ENCODE data around the gene AKR1A1.
"Not testable (repeated sequence)": the region's sequence is repeated elsewhere in the genome, so short reads cannot be mapped to it uniquely, and the experiment has no call there.

AKR1A1 gene

DNA sequence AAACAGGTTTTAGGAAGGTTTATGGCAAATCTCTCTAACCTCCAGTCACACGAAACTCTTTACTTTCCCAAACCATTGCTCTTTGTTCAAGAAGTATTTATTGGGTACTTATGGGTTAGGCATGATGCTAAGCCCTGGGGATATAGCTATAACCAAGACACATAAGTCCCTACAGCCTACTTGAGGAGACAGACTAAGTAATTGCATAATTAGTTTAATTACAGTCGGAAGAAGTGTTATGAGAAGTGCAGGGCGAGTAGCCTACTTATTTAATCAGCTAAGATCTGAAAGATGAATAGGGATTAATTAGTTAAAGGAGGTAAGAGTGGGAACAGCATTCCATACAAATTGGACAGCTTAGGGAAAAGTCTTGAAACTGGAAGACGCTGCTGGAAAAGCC, 20.0 kb downstream of the AKR1A1 start:
- DNase-seq: no peak

DNA sequence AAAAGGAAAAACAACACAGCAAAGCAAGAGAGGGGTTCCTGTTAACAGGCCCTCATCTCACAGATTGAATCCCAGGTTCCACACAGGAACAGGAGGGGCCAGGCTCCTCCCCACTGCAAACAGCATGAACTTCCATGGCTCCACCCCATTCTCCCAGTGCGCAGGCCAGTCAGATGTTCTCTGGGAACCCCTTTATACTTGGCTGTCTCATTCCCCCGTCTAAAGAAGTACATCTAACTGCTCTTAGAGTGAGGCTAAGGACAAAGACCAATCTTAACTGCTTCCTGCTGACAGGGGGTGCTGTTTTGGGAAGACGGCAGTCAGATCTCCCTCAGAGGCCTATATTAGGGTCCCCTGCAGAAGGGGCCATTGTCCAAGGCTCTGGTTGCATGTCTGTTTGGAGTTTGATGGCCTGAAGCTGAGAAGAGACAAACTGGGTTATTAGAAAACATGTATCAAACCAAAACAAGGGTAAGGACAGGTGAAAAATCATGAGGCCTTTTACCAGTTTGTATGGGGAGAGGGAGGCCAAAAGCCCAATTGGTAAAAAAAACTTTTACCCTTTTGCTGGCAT, 22.7 kb downstream of the AKR1A1 start:
- DNase-seq: no peak

DNA sequence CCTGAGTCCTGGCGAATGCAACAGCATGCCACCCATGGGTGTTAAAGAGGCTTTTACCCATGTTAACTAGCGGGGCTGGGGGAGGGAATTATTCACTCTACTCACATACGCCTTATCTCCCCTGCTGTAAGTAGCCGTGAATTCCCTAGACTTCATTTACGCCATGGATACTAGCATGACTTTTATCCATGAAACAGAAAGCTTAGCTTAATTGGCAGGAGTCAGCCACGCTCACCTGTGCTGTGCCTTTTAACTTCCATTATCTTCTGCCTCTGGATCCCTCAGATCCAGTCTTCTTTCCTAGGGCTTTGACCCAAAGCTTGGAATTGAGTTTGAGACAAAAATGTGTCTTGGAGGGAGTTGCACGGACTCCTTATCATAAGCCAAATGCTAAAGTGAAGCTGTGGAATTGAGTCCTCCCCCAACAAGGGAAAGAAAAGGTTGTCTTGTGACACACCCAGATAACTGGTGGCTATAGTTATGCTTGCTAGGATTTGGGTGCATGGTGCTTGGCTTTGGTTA, 23.5 kb downstream of the AKR1A1 start:
- no peak for DNase-seq

DNA sequence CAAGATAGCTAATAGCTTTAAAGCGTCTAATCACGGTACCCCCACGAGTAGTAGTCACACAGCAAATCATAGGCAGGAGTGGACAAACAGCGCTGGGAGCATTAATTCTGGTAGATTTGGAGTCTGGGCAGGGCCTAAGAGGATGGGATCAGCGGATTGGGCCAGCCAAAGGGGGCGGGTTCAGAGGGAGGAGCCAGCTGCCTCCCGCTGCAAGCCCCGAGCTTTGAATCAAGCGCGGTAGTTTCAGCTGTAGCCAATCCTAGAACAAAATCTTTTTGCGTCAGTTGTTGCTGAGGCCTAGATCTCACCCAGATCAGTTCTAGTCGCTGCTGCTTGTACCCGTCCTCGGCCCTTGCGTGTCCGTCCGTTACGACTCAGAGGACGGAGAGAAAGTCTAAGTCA, 32.6 kb downstream of the AKR1A1 start:
- peak; percentile 94 for DNase-seq

DNA sequence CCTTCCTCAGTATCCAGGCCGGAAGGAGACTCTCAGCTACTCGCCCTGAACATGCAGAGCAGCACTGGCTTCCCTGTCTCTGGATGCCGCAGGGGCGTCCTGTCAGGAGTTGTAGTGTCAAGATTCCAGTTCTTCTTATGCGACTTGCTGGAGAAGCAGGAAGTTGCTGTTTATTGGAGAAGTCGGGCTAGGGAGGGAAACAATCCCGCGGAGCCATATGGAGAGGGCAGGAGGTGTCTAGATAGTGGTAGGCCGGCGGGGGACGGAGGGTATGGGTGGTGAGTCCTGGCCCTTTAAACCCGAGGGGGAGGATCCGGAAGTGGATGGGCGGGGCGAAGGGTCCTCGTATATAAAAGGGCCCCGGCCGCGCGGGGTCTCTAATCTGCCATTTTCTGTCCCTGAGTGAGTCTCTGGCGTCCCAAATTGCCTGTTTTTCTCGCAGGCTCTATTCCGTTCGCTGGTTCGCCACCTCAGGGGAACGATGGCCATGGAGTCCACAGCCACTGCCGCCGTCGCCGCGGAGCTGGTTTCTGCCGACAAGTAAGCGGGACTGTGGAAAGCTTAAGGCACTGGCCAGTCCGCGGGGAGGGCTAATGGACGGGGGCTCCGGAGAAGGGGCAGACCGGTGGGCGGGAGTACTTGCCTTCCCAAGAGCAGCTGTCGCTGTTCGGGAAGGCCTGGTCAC, 33.2 kb downstream of the AKR1A1 start, which contains the start of gene NASP:
Gene NASP, plus strand, starts transcription at position 376 of the 685 bp plus-strand sequence. Its CDS starts 106 bp downstream, at position 482.
- peak; percentile 70 for DNase-seq

DNA sequence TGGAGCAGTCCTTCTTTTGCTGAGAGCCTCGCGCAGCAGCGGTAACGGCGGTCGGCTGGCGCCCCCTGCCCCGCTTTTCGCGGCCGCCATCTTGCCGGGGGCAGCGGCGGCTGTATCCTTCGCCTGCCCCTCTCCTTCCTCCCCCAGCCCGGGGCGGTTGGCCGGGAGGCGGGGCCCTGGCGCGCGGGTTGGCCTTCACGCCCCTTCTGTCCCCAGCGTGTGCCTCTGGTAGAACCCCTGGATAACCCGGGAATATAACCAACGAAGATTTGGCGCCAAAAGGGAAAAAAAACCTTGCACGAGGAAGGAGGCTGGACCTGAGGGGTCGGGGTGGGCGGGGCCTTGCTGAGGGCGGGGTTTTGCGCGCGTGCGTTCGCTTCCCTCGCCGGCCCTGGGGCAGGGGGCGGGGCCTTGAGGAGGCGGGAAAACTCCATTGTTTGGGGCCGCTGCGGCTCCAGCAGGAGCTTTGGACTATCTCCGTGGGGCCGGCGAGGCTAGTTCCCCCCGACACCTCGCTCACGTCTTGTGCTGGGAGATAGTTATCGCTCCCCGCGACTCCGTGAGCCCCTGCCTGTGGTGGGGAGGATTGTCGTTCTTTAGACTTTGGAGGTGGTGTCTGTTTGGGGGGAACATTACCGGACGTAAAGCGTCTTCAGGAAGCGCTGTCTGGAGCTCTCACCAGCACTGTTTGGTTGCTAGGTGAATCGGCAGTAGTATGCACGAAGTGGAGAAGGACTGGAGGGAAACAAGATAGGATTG, 33.9 kb downstream of the AKR1A1 start:
- peak; percentile 79 for DNase-seq

DNA sequence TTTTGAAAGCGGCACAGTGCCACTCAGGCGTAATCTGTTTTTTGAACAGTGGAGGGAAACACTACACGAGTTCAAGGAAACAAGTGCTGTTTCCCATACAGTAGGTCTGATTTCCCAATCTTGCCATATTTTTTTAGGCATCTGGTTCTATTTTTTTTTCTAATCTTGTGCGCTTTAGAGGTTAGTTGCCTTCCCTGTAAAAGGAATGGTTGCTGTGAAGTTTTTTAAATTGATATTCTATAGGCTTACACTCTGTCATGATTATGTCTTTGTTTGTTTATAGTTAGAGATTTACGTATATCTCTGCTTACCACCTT, 34.4 kb downstream of the AKR1A1 start:
- no peak for DNase-seq

DNA sequence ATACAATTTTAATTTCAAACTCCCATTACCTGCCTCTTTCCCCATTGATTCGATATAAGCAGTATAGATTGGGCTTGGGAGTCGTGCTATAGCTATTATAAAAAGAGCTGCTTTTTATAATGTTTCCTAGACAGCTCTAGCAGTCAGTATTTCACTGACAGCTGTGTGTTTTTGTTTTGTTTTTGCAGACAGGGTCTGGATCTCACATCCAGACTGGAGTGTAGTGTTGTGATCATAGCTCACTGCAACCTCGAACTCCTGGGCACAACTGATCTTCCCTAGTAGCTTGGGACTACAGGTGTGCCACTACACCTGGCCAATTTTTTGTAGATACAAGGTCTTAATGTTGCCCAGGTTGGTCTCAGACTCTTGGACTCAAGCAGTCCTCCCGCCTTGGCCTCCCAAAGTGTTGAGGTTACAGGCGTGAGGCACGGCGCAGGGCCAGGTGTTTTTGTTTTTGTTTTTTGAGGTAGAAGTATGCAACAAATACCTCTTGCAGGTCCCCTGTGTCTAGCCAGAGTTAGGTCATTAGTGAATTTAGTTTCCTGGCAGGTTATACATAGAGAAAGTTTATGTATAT, 35.0 kb downstream of the AKR1A1 start:
- DNase-seq: no peak

DNA sequence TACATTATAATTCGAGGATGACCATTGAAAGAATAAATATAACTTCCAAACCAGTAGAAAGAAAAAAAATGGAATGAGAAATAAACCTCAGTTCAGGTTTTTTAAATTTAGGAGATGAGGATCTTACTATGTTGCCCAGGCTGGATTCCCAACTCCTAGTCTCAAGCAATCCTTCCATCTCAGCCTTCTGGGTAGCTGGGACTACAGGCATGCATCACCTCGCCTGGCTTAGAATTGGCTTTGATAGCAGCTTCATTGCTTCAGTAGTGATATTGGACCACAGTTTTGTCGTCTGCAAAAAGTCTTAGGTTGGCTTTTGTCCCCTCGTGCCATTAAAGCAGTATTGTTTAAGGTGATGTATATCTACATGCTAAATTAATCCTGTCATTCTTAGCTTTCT, 36.1 kb downstream of the AKR1A1 start:
- no peak for DNase-seq

DNA sequence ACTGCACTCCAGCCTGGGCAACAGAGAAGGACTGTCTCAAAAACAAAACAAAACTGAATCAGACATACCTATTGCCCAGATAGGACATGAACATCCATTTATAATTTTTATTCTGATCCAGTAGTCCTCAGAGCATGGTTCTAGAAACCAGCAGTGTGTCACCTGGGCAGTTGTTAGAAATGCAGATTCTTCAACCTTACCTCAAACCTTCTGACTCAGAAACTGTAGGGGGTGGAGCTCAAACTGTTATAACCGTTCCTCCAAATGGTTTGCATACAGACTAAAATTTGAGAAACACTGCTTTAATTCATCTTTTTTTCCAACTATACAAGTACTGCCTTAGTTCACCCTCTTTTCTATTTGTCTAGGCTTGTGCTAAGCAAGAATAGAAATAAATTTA, 39.2 kb downstream of the AKR1A1 start:
- no peak for DNase-seq

DNA sequence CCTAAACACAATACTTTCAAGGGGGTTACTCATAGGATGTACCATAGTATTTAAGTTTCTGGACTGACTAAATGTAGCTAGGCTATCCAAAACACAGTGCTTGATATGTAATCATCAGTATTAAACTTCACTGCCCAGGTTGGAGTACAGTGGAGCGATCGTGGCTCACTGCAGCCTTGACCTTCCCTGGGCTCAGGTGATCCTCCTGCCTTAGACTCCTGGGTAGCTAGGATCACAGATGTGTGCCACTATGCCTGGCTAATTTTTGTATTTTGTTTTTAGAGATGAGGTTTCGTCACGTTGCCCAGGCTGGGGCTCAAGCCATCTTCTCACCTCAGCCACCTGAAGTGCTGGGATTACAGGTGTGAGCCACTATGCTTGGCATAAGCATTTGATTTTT, 43.8 kb downstream of the AKR1A1 start:
- DNase-seq: no peak

DNA sequence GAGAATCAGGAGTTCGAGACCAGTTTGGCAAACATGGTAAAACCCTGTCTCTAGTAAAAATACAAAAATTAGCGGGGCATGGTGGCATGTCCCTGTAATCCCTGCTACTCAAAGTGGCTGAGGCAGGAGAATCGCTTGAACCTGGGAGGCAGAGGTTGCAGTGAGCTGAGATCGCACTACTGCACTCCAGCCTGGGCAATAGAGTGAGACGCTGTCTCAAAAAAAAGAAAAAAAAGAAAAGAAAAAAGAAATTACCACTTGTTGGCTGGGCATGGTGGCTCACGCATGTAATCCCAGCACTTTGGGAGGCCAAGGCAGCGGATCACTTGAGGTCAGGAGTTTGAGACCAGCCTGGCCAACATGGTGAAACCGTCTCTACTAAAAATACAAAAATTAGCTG, 46.1 kb downstream of the AKR1A1 start:
- DNase-seq: not testable (repeated sequence)

DNA sequence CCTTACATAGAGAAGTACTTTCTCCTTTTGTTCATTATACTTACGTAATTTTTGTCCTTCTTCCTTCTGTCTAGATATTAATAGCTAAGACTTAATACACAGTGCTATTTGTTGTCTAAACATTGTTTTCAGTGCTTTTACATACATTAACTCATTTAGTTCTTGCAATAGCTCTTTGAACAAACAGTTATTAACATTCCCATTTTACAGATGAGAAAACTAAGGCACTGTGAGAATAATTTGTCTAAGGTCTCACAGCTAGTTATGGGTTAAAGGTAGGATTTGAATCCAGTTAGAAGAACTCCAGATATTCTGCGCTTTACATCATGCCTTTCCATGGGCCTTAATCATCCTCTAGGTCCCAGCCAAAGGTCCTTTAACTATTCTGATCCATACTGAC, 53.6 kb downstream of the AKR1A1 start:
- DNase-seq: no peak

DNA sequence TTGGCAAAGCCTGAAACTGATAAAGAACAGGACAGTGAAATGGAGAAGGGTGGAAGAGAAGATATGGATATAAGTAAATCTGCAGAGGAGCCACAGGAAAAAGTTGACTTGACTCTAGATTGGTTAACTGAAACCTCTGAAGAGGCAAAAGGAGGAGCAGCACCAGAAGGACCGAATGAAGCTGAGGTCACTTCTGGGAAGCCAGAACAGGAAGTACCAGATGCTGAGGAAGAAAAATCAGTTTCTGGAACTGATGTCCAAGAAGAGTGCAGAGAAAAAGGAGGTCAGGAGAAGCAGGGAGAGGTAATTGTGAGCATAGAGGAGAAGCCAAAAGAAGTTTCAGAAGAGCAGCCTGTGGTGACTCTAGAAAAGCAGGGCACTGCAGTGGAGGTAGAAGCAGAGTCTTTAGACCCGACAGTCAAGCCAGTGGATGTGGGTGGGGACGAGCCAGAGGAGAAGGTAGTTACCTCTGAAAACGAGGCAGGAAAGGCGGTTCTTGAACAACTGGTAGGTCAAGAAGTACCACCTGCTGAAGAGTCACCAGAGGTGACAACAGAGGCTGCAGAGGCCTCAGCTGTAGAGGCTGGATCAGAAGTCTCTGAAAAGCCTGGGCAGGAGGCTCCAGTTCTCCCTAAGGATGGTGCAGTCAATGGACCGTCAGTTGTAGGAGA, 56.9 kb downstream of the AKR1A1 start:
- DNase-seq: no peak

DNA sequence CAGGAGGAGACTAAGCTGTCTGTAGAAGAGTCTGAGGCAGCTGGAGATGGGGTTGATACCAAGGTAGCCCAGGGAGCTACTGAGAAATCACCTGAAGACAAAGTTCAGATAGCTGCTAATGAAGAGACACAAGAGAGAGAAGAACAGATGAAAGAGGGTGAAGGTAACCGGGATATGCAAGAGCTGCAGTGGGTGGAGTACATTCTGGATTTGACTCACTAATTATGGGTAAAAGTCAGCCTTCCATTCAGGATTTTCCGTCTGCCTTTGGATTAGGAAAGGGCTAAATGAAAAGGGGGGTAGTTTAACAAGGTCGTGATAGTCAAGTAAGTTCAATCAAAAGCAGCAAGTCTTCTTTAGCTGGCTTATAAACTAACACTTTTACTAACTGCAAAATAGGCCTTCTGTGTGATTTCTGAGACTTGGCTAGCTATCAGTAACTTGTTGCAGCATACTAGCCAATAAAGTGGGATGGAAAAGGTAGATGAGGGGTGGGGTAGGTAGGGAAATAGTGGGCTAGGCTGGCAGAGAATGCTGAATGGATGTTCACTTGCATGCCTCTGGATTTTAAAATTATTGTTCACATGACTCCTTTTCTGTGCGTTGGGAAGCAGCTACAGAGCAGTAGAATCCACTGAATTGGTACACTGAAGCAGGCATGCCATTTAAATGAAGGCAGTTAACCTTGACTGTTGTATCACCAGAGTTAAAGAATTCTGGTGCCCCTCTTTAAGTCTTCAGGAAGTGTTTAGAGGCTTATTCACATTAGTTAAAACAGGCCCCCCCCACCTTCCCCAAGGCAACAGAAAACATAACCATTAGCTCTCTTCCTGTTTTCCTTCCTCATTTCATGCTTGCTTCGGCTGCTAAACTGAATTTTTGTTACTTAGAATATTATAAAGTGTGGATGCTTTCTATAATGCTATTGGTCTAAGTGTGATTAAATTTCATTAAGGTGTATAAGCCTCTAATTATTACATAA, 57.8 kb downstream of the AKR1A1 start:
- peak; percentile 7 for DNase-seq

DNA sequence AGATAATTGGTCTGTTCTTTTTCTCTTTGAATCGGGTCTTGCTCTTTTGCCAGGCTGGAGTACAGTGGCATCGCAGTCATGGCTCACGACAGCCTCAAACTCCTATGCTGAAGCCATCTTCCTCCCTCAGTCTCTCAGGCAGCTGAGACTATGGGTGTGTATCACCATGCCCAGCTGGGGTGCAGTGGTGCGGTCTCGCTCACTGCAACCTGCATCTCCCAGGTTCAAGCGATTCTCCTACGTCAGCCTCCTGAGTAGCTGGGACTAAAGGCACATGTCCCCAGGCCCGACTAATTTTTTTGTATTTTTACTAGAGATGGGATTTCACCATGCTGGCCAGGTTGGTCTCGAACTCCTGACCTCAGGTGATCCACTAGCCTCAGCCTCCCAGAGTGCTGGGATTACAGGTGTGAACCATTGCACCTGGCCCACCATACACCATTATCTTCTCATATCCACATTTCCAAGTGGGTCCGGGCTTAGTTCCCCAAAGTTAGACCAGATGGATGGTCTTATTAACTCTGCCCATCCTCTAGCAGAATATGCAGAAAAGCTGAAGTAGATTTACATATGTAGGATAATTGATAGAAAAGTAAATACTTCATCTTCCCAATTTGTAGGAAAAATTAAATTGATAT, 60.1 kb downstream of the AKR1A1 start:
- no peak for DNase-seq

DNA sequence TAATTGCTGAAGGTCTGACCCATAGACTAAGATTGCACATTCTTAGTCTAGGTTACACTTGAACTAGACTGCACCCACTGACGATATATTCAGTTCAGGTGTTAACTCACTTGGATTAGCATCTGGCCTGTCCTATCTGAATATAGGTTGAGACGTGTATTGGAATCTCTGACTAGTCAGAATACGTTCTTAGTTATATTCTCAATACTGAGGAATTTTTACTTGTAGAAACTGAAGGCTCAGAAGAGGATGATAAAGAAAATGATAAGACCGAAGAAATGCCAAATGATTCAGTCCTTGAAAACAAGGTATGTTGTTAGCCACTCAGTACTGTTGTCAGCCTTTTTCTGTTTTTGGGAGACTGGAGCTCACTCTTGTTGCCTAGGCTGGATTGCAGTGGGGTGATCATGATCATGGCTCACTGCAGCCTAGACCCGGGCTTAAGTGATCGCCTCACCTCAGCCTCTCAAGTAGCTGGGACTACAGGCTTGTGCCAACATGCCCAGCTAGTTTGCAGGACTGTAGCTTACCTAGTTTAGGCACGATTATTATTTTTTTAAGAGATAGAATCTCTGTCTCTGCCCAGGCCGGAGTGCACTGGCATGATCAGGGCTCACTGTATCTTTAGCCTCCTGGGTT, 62.4 kb downstream of the AKR1A1 start:
- no peak for DNase-seq

DNA sequence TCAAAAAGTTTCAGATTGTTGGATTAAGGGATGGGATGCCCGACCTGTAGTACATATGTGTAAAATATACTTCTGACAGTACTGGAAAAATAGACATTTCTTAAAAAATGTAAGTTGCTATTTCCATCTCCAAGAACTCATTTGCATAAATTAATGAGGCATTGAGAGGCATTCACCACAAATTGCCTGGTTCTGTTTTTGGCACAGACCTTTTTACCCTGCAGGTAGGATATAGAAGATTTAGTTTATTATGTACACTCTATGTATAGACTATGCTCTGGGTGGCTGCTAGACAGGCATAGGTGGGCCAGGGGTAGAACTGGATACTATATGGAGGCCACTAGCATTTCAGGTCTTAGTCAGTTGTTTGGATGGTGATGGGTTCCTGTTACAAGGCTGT, 65.3 kb downstream of the AKR1A1 start:
- no peak for DNase-seq

DNA sequence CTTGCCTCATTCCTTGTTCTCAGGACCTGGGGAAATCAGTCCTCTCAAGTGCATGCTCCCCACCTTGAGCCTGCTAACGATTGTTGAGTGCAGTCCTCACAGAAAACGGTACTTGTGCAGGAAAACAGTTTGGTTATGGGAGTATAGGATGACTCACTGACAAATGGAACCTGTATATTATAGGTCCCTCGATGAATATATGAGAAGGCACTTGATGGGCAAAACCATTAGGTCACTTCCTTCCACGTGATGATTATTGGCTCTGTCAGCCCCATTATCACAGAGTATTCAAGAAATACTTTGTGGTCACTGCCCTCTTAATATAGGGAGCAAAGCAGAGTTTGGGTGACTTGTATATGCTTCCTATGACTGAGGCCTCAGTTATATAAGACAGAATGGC, 67.0 kb downstream of the AKR1A1 start:
- DNase-seq: no peak

DNA sequence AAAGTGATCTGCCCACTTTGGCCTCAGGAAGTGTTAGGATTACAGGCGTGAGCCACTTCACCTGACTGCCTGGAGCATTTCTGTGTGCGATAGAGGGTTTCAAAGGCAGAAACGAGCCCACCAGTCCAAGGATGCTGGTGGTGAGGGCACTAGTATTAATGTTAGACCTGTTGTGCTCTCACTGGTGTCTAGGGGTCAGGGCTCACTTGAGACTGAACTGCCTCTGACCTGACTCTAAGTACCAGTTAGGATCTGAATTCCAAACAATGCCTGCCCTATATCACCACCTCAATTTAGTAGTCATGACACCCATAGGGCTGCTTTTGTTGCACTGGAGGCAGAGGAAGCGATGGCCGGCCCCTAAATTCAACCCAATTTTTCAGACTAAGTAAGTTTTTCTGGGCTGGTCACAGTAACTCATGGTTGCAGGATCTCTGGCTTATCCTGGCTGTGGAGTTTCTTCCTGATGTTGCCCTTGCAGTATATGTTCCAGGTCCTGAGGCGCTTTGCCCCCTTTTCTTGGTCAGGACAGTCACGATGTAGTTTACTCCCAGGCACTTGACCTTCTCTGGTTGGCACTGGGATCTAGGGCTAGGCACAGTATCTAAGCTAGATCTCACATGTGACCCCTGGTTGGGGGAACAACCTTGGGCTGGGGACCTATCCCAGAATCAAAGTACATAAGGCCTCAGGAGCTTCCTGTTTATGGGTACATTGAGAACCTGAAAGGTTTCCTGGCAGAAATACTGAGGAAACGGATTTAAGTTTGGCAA, 68.7 kb downstream of the AKR1A1 start:
- DNase-seq: no peak
